Uterus (tissue), 2 donors: Measurements from ENCODE around the gene DTNBP1.

Source experiments
- CTCF ChIP-seq, 4 experiments: fragments of 200-600 bp in 2 of 4; fragments of 450-650 bp in 2 of 4; sonication (generic) in 2 of 4; IDR thresholded peaks; one replicate each; pipeline ENCODE4 v1.5.1; 2016 to 2019; ENCODE audit warnings: antibody characterized with exemption in 4 of 4, mild to moderate bottlenecking in 2 of 4, moderate library complexity in 1 of 4
- POLR2A ChIP-seq, 2 donors: fragments of 450-650 bp; IDR thresholded peaks; one replicate each; pipeline ENCODE4 v1.6.1; 2016; ENCODE audit warnings: antibody characterized with exemption in 2 of 2, mild to moderate bottlenecking in 1 of 2, moderate library complexity in 1 of 2

GRCh38 chr6:15550546-15551123 lies 112.2 kb downstream of the DTNBP1 start:
- TF ChIP-seq POLR2A (IDR thresholded peaks at IDR 0.05): no peak
- TF ChIP-seq CTCF (IDR thresholded peaks at IDR 0.05): no peak
